Activated CD4-positive, CD25-positive, alpha-beta regulatory T cell treated with anti-CD3 and anti-CD28 coated beads, Interleukin-2, amount 50 U/mL, for 24 hours (primary cell): ENCODE data around the gene PRAMEF2.
"Not testable (repeated sequence)": the region's sequence is repeated elsewhere in the genome, so short reads cannot be mapped to it uniquely, and the experiment has no call there.

ENCODE experiments used
- ATAC-seq, 2 donors: fragments of 150-1000 bp; cut with Tn5 transposase; one replicate each; pipeline ENCODE4 v1.10.0; 2021; ENCODE audit warnings: mild to moderate bottlenecking in 1 of 2, moderate library complexity in 1 of 2

Gene PRAMEF2, protein sequence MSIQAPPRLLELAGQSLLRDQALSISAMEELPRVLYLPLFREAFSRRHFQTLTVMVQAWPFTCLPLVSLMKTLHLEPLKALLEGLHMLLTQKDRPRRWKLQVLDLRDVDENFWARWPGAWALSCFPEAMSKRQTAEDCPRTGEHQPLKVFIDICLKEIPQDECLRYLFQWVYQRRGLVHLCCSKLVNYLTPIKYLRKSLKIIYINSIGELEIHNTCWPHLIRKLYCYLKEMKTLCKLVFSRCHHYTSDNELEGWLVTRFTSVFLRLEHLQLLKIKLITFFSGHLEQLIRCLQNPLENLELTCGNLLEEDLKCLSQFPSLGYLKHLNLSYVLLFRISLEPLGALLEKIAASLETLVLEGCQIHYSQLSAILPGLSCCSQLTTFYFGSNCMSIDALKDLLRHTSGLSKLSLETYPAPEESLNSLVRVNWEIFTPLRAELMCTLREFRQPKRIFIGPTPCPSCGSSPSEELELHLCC

DNA sequence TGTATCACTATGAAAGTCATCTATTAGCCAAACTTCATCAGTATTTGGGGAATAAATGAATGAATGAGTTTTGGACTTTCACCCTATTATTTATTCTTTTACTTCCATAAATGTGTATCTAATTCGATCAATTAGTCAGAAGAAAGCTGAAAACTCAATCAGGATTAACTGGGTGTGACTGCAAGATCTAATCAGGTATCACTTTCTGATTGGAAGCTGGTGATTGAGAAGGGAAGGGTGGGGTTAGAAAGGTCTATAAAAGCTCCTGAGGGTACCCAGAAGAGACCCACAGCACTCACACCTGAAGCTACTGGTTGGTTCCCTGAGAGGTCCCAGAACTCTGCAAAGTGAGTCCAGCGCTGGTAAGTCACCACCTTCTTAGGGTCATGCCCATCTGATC is at the start of gene PRAMEF2:
TSS of gene PRAMEF2 (plus strand) at position 301 of the 400 bp plus-strand sequence. CDS start 1,924 bp downstream, outside the sequence.
- not testable (repeated sequence) for ATAC-seq

DNA sequence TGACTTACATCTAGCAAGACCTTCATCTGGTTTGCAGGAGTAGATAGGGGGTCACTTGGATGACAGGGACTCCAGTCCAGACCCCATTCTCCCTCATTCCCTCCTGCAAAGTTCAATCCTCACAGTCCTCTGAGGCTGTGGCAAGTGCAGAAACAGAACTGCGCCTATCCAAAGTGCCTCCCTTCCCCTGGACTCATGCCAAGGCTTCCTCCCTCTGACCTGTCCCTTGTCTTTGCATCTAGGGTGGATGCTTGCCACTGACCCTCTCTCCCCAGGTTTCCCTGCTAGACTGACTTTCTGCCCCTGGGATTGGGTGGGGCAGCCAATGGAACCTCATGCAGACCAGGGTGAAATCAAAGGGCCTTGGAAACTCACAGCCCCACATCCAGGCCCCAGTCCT is 47.0 kb upstream of the PRAMEF2 start:
- no peak for ATAC-seq

DNA sequence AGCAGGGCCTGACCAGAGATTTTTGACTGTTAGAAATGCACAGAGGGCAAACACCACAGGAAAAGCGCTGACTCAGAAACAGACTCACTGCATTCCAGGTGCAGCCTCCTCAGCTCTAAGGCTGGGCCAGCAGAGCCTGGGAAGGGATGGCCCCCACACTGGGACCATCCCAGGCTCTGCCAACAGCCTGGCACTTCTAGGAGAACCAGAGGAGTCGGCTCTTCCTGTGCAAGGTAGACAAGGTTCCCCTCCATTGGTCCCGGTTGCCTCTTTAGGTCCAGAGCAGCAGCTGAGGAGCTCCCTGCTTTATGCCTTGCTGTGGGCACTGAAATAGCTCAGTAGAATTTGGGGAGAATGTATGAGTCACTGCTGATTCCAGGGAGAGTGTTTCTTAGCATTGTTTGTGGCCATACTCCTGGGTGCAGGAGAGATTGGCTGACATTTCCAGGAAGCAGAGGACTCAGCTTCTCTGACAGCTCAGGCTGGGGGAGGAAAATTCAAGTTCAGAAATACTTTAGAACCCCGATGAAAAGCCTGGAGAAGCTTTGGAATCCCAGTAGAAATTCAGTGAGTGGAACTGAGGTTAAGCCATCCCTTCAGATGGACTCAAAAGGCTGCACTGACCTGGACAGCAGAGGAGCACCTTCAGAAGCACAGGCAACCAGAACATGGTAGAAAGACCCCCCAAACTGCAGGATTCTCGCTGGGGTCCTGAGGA is 46.0 kb upstream of the PRAMEF2 start:
- no peak for ATAC-seq

DNA sequence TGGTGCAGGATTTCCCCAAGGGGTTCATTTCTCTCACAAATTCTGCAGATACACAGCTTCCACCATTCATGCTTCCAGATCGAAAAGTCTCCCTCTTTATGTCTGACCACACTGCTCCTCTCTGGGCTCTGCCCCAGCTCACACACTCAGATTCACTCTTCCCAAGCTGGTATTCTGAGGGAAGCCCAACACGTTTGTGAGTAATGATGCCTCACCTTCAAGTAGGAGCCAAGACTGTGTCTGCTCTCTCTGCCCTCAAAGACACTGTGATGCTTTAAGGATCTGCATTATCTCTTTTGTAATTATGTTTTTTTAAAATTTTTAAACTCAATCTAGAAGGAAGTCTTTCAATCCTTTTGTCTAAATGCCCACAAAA is 45.5 kb upstream of the PRAMEF2 start:
- ATAC-seq, result no peak

DNA sequence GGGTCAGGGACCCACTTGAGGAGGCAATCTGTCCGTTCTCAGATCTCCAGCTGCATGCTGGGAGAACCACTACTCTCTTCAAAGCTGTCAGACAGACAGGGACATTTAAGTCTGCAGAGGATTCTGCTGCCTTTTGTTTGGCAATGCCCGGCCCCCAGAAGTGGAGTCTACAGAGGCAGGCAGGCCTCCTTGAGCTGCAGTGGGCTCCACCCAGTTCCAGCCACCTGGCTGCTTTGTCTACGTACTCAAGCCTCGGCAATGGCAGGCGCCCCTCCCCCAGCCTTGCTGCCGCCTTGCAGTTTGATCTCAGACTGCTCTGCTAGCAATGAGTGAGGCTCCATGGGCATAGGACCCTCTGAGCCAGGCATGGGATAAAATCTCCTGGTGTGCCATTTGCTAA is 37.8 kb upstream of the PRAMEF2 start:
- not testable (repeated sequence) for ATAC-seq

DNA sequence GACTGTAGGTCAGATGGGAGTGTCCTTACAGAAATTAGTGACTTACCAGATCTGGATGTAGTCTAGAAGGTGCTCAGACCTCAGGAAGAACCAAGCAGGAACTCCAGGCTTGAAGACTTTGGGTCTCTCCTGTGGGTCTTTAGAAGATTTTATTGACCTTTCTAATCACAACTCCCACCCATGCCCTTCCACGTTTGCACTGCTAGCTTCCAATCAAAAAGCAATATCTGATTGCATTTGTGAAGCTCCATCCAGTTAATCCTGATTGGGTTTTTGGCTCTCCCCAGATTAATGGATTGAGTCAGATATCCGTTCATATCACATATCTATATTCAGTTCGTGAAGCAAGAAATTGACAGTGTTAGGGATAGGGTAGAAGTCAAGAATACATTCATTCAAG is 25.6 kb upstream of the PRAMEF2 start, which contains the start of gene PRAMEF11:
TSS of gene PRAMEF11 (minus strand) at position 101 of the 400 bp plus-strand sequence. CDS start 2,621 bp downstream, outside the sequence.
- not testable (repeated sequence) for ATAC-seq

DNA sequence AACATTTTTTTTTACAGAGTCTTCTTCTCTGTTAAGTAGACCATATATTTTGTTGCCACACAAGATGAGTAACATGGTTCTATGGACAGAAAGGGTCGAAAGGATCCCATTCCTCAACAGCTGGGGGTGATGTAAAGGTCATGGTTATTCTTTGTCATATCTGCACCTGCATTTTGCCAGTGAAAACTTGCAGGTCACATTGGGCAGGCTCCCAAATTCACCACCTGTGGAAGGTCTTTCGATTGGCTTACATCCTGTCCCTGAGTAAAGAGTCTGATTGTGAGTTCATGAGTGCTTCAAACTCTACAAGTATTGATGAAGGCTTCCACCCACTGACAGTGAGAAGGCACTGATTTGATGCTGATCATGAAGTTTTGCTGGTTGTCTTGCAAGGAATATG is 23.6 kb upstream of the PRAMEF2 start:
- ATAC-seq, result not testable (repeated sequence)

DNA sequence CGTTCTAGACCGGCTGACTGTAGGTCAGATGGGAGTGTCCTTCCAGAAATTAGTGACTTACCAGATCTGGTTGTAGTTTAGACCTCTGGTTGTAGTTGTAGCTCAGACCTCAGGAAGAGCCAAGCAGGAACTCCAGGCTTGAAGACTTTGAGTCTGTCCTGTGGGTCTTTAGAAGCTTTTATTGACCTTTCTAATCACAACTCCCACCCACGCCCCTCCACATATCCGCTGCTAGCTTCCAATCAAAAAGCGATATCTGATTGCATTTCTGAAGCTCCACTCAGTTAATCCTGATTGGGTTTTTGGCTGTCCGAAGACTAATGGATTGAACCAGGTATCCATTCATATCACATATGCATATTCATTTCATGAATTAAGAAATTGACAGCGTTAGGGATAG is 8.3 kb upstream of the PRAMEF2 start, which contains the start of gene HNRNPCL1:
TSS of gene HNRNPCL1 (minus strand) at position 101 of the 400 bp plus-strand sequence. CDS start 431 bp downstream, outside the sequence.
- ATAC-seq, result not testable (repeated sequence)

DNA sequence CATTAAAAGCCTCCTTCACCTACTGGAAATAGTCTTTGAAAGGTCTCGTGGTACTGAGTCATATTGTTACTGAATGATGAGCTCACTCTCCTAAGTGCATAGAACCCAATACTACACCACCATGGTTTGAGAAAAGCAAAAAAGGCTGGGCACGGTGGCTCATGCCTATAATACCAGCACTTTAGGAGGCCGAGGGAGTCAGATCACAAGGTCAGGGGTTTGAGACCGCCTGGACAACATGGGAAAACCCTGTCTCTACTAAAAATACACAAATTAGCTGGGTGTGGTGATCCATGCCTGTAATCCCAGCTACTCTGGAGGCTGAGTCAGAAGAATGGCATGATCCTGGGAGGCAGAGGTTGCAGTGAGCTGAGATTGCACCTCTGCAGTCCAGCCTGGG is 5.1 kb upstream of the PRAMEF2 start:
- no peak for ATAC-seq

DNA sequence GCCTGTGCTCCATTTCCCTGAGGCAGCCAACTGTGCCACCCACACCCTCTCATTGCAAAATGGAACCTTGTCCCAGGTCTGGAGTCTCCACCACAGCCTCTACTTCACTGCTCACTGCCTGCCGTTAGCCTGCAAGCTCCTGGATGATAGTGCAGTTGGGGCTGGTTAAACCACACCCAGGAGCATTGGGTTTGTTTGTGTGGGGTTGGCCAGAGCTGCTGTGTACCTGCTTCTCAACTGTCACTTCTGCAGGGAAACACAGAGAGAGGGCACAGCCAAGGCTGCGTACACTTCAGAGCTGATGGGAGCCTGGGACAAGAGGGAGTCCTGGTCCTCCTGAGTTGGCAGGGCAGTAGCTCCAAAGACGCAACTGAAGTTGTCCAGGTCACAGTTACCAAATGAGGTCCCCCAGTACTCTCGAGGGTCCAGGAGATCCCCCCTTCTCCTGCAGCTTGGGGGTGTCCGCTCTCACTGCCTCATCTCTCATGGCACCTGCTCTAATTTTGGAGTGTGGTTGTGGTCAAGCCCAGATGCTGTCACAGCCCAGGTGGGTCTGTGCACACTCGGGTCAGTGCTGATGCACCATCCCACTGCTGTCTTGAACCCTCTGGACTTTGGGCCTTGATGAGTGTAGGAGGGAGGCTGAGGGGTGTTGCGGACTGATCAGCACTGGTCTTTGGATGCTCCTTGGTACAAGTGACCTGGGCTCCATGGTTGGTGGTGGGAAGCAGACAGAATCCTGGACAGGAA is 6.4 kb downstream of the PRAMEF2 start:
- not testable (repeated sequence) for ATAC-seq

DNA sequence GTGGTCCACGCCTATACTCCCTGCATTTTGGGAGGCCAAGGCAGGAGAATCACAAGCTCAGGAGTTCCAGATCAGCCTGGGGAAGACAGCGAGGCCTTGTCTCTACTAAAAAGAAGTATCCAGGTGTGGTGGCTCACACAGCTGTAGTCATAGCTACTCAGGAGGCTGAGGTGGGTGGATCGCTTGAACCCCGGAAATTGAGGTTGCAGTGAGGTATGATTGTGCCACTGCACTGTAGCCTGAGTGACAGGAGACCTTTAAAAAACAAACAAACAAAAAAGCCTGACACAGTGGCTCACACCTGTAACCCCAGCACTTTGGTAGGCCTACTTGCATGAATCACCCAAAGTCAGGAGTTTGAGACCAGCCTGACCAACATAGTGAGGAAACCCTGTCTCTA is 21.6 kb downstream of the PRAMEF2 start:
- ATAC-seq, result not testable (repeated sequence)

DNA sequence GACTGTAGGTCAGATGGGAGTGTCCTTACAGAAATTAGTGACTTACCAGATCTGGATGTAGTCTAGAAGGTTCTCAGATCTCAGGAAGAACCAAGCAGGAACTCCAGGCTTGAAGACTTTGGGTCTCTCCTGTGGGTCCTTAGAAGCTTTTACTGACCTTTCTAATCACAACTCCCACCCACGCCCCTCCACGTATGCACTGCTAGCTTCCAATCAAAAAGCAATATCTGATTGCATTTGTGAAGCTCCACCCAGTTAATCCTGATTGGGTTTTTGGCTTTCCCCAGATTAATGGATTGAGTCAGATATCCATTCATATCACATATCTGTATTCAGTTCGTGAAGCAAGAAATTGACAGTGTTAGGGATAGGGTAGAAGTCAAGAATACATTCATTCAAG is 29.2 kb downstream of the PRAMEF2 start, which contains the start of gene PRAMEF4:
TSS of gene PRAMEF4 (minus strand) at position 101 of the 400 bp plus-strand sequence. CDS start 2,807 bp downstream, outside the sequence.
- ATAC-seq, result not testable (repeated sequence)

DNA sequence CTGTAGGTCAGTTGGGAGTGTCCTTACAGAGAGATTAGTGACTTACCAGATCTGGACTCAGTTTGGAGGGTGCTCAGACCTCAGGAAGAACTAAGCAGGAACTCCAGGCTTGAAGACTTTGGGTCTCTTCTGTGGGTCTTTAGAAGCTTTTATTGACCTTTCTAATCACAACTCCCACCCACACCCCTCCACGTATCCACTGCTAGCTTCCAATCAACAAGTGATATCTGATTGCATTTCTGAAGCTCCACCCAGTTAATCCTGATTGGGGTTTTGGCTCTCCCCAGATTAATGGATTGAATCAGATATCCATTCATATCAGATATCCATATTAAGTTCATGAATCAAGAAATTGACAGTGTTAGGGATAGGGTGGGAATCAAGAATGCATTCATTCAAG is 41.3 kb downstream of the PRAMEF2 start, which contains the start of gene PRAMEF10:
TSS of gene PRAMEF10 (minus strand) at position 101 of the 400 bp plus-strand sequence. CDS start 2,423 bp downstream, outside the sequence.
- ATAC-seq, result not testable (repeated sequence)

DNA sequence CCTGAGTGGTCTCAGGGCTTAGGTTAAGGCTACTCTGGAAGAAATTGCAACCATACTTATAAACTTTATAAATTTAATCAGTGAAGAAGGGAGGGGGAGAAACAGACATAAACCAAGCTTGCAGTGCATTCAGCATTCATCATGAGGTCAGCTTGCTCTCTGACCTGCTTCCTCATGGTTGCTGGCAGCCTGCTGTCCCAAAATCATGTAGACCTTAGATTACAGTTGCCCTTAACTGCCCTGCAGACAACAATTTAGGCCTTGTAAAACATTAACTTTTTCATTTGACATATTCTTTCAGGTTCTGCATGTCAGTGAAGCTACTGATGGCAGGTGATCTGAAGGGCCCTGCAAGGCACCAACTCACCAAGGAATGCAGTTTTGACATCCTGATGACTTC is 42.3 kb downstream of the PRAMEF2 start:
- not testable (repeated sequence) for ATAC-seq

DNA sequence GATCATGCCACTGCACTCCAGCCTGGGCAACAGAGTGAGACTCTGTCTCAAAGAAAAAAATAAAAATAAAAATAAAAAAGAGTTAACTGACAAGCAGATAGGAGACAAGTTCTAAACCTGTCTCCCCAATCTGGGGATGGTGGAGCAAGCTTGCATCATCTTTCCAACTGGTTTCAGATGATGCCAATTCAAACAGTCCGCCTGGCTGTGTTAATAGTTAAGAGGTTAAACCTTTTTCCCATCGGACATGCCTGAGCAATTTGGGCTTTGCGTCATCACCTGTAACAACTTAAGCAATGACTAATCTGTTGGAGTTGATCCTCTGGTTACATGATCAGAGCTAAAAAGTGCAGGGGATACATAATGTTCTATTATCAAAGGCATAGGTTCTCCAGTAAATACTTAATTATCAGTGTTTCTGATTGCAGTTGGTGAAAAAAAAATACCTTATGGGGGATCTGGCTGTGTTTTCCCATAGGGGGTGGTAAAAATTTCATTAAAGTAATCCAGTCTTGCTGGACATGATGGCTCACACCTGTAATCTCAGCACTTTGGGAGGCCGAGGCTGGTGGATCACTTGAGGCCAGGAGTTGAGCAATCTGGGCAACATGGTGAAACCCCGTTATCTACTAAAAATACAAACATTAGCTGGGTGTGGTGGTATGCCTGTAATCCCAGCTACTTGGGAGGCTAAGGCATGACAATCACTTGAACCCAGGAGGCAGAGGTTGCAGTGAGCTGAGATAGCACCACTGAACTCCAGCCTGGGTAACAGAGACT is 47.1 kb downstream of the PRAMEF2 start:
- not testable (repeated sequence) for ATAC-seq
